HG03378 (cell line): ENCODE measurements around the gene MYL6B.
A peak's percentile ranks its signal among the peaks of the same experiment; 100 is the strongest.
"Not testable (repeated sequence)": the region's sequence is repeated elsewhere in the genome, so short reads cannot be mapped to it uniquely, and the experiment has no call there.

Experiments used
- ATAC-seq: cut with Tn5 transposase; IDR thresholded peaks from one replicate; pipeline ENCODE4 v1.9.1; 2021; ENCODE audit warnings: mild to moderate bottlenecking, moderate library complexity; ENCODE audit not compliant: unreplicated experiment

The MYL6B gene

GRCh38 chr12:56151672-56152131 lies 685 bp upstream of the MYL6B start:
- ATAC-seq, result no peak

GRCh38 chr12:56152756-56153677 lies 630 bp downstream of the MYL6B start:
- ATAC-seq, result no peak

- no peak for ATAC-seq
Observed at GRCh38 chr12:56153678-56154065, 1.3 kb downstream of the MYL6B start.

- ATAC-seq, result no peak
Observed at GRCh38 chr12:56154246-56154771, 1.9 kb downstream of the MYL6B start.

- ATAC-seq, result no peak
Observed at GRCh38 chr12:56154818-56155217, 2.4 kb downstream of the MYL6B start.

GRCh38 chr12:56155256-56155845 lies 3.0 kb downstream of the MYL6B start:
- ATAC-seq, result no peak

- not testable (repeated sequence) for ATAC-seq
Observed at GRCh38 chr12:56156464-56157200, 4.2 kb downstream of the MYL6B start.

- peak; percentile 26 for ATAC-seq
Observed at GRCh38 chr12:56157201-56158028, 5.0 kb downstream of the MYL6B start.

- ATAC-seq, result peak; percentile 72
Observed at GRCh38 chr12:56158029-56158925, 5.9 kb downstream of the MYL6B start, which contains the start of gene MYL6. Gene MYL6, plus strand, starts transcription at chr12:56158359. Its CDS starts 43 bp downstream, at chr12:56158402.

GRCh38 chr12:56158926-56159461 lies 6.6 kb downstream of the MYL6B start:
- ATAC-seq, result no peak

GRCh38 chr12:56159482-56160192 lies 7.2 kb downstream of the MYL6B start:
- no peak for ATAC-seq

- no peak for ATAC-seq
Observed at GRCh38 chr12:56160193-56160763, 7.9 kb downstream of the MYL6B start.

- ATAC-seq, result no peak
Observed at GRCh38 chr12:56160894-56161689, 8.7 kb downstream of the MYL6B start.

- ATAC-seq, result no peak
Observed at GRCh38 chr12:56161690-56162351, 9.4 kb downstream of the MYL6B start.

GRCh38 chr12:56162468-56163290 lies 10.3 kb downstream of the MYL6B start:
- ATAC-seq, result no peak
